GM19395 (cell line): ENCODE measurements around the gene TMOD1.
A peak's percentile ranks its signal among the peaks of the same experiment; 100 is the strongest.
"Not testable (repeated sequence)": the region's sequence is repeated elsewhere in the genome, so short reads cannot be mapped to it uniquely, and the experiment has no call there.

Experiments used
- ATAC-seq: cut with Tn5 transposase; IDR thresholded peaks from one replicate; pipeline ENCODE4 v1.9.1; 2021; ENCODE audit warnings: mild to moderate bottlenecking, moderate library complexity; ENCODE audit not compliant: unreplicated experiment

TMOD1 gene

GRCh38 chr9:97501177-97501971 lies at the start of gene TMOD1:
Gene TMOD1 (plus strand): TSS chr9:97501666. CDS start chr9:97524189, 22,523 bp downstream.
- ATAC-seq = peak; percentile 66

GRCh38 chr9:97453573-97453972 lies 47.9 kb upstream of the TMOD1 start:
- not testable (repeated sequence) for ATAC-seq

- not testable (repeated sequence) for ATAC-seq
Measured at GRCh38 chr9:97456841-97457240, 44.6 kb upstream of the TMOD1 start.

- ATAC-seq = no peak
Measured at GRCh38 chr9:97459326-97459725, 42.1 kb upstream of the TMOD1 start.

GRCh38 chr9:97462159-97462558 lies 39.3 kb upstream of the TMOD1 start:
- ATAC-seq = no peak

GRCh38 chr9:97462914-97463313 lies 38.6 kb upstream of the TMOD1 start:
- no peak for ATAC-seq

- ATAC-seq = peak; percentile 80
Measured at GRCh38 chr9:97468658-97469448, 32.6 kb upstream of the TMOD1 start.

GRCh38 chr9:97470076-97470475 lies 31.4 kb upstream of the TMOD1 start:
- no peak for ATAC-seq

- no peak for ATAC-seq
Measured at GRCh38 chr9:97473717-97474116, 27.7 kb upstream of the TMOD1 start.

GRCh38 chr9:97474372-97474925 lies 27.0 kb upstream of the TMOD1 start:
- ATAC-seq = no peak

GRCh38 chr9:97475059-97475458 lies 26.4 kb upstream of the TMOD1 start:
- ATAC-seq = no peak

GRCh38 chr9:97478301-97478981 lies 23.0 kb upstream of the TMOD1 start:
- no peak for ATAC-seq

GRCh38 chr9:97479496-97480159 lies 21.8 kb upstream of the TMOD1 start:
- no peak for ATAC-seq

GRCh38 chr9:97480174-97480573 lies 21.3 kb upstream of the TMOD1 start:
- no peak for ATAC-seq

GRCh38 chr9:97480749-97481148 lies 20.7 kb upstream of the TMOD1 start:
- no peak for ATAC-seq

- ATAC-seq = no peak
Measured at GRCh38 chr9:97484134-97484533, 17.3 kb upstream of the TMOD1 start.

- no peak for ATAC-seq
Measured at GRCh38 chr9:97487107-97487506, 14.4 kb upstream of the TMOD1 start.

GRCh38 chr9:97487861-97488260 lies 13.6 kb upstream of the TMOD1 start:
- ATAC-seq = no peak

GRCh38 chr9:97491216-97491999 lies 10.1 kb upstream of the TMOD1 start:
- ATAC-seq = no peak
